ENCODE measurements around the gene S100A8. TPM values are rescaled to one million over a fixed set of nuclear protein-coding genes. Genes with fewer than 3 reads are reported as not detected.

Gene S100A8
- total RNA-seq, 1 donor from 2014 or later = not detected

- no peak for DNase-seq (ENCODE audit: low read depth)
- Histone ChIP-seq H3K4me3 (ENCODE audit: low read depth, low read length) (no peak overlapping the region), H3K36me3 (ENCODE audit: control insufficient read depth, insufficient read depth, low read length) (no peaks in the 10 kb centered on the region), H3K27me3 (ENCODE audit: control insufficient read depth, insufficient read depth, low read length) (no peaks in the 10 kb centered on the region)
- peak; percentile 41 for TF ChIP-seq CTCF (IDR thresholded peaks at IDR 0.05; ENCODE audit: insufficient read depth, low read length, poor library complexity, severe bottlenecking)
Observed at GRCh38 chr1:153404768-153405167, 13.9 kb upstream of the S100A8 start.

GRCh38 chr1:153404086-153404635 is 13.3 kb upstream of the S100A8 start:
- no peak overlapping the region for H3K4me3 ChIP-seq (ENCODE audit: low read depth, low read length)
- no peak for TF ChIP-seq CTCF (IDR thresholded peaks at IDR 0.05; ENCODE audit: insufficient read depth, low read length, poor library complexity, severe bottlenecking)
- H3K36me3 ChIP-seq (ENCODE audit: control insufficient read depth, insufficient read depth, low read length) = no peaks in the 10 kb centered on the region
- no peaks in the 10 kb centered on the region for H3K27me3 ChIP-seq (ENCODE audit: control insufficient read depth, insufficient read depth, low read length)
- no peak for DNase-seq (ENCODE audit: low read depth)

- no peak overlapping the region for H3K4me3 ChIP-seq (ENCODE audit: low read depth, low read length)
- H3K27me3 ChIP-seq (ENCODE audit: control insufficient read depth, insufficient read depth, low read length) = no peaks in the 10 kb centered on the region
- DNase-seq (ENCODE audit: low read depth) = no peak
- no peaks in the 10 kb centered on the region for H3K36me3 ChIP-seq (ENCODE audit: control insufficient read depth, insufficient read depth, low read length)
- TF ChIP-seq CTCF (IDR thresholded peaks at IDR 0.05; ENCODE audit: insufficient read depth, low read length, poor library complexity, severe bottlenecking) = no peak
Observed at GRCh38 chr1:153403421-153404085, 12.7 kb upstream of the S100A8 start.

- H3K4me3 ChIP-seq (ENCODE audit: low read depth, low read length) = no peak overlapping the region
- TF ChIP-seq CTCF (IDR thresholded peaks at IDR 0.05; ENCODE audit: insufficient read depth, low read length, poor library complexity, severe bottlenecking) = no peak
Observed at GRCh38 chr1:153402226-153402625, 11.4 kb upstream of the S100A8 start.

GRCh38 chr1:153401461-153401860 is 10.6 kb upstream of the S100A8 start:
- H3K4me3 ChIP-seq (ENCODE audit: low read depth, low read length) = no peak overlapping the region
- H3K27me3 ChIP-seq (ENCODE audit: control insufficient read depth, insufficient read depth, low read length) = no peaks in the 10 kb centered on the region
- DNase-seq (ENCODE audit: low read depth) = no peak
- no peaks in the 10 kb centered on the region for H3K36me3 ChIP-seq (ENCODE audit: control insufficient read depth, insufficient read depth, low read length)
- no peak for TF ChIP-seq CTCF (IDR thresholded peaks at IDR 0.05; ENCODE audit: insufficient read depth, low read length, poor library complexity, severe bottlenecking)

More at GRCh38 chr1:153402226-153402625, 11.4 kb upstream of the S100A8 start:
- H3K36me3 ChIP-seq (ENCODE audit: control insufficient read depth, insufficient read depth, low read length) = no peaks in the 10 kb centered on the region
- no peaks in the 10 kb centered on the region for H3K27me3 ChIP-seq (ENCODE audit: control insufficient read depth, insufficient read depth, low read length)
- no peak for DNase-seq (ENCODE audit: low read depth)

GRCh38 chr1:153400244-153400643 is 9.4 kb upstream of the S100A8 start:
- H3K27me3 ChIP-seq (ENCODE audit: control insufficient read depth, insufficient read depth, low read length) = no peaks in the 10 kb centered on the region
- no peak for TF ChIP-seq CTCF (IDR thresholded peaks at IDR 0.05; ENCODE audit: insufficient read depth, low read length, poor library complexity, severe bottlenecking)
- H3K4me3 ChIP-seq (ENCODE audit: low read depth, low read length) = no peak overlapping the region
- H3K36me3 ChIP-seq (ENCODE audit: control insufficient read depth, insufficient read depth, low read length) = no peaks in the 10 kb centered on the region
- DNase-seq (ENCODE audit: low read depth) = no peak

Data from kidney epithelial cell (primary cell).